Osteocyte (in vitro differentiated cells): ENCODE data around the gene SNX24. TPM values are rescaled to one million over a fixed set of nuclear protein-coding genes. Genes with fewer than 3 reads are reported as not detected.

Experiments
- DNase-seq: peaks from one replicate; pipeline ENCODE4 v3.0.0; 2021; ENCODE audit warnings: mixed read lengths; ENCODE audit not compliant: unreplicated experiment; ENCODE audit errors: extremely low spot score
- H3K27ac Mint-ChIP-seq: one replicate; pipeline ENCODE4 v1.8.0; 2021; ENCODE audit warnings: mild to moderate bottlenecking, mixed read lengths; ENCODE audit not compliant: unreplicated experiment
- H3K27me3 Mint-ChIP-seq: one replicate; pipeline ENCODE4 v1.8.0; 2021; ENCODE audit warnings: mixed read lengths; ENCODE audit not compliant: unreplicated experiment
- H3K36me3 Mint-ChIP-seq: one replicate; pipeline ENCODE4 v1.8.0; 2021; ENCODE audit warnings: mixed read lengths; ENCODE audit not compliant: unreplicated experiment
- H3K4me1 Mint-ChIP-seq: one replicate; pipeline ENCODE4 v1.8.0; 2021; ENCODE audit warnings: mixed read lengths; ENCODE audit not compliant: unreplicated experiment
- H3K4me3 Mint-ChIP-seq: one replicate; pipeline ENCODE4 v1.8.0; 2021; ENCODE audit warnings: mild to moderate bottlenecking, moderate library complexity, mixed read lengths; ENCODE audit not compliant: unreplicated experiment
- H3K9me3 Mint-ChIP-seq: one replicate; pipeline ENCODE4 v1.8.0; 2021; ENCODE audit warnings: mixed read lengths; ENCODE audit not compliant: unreplicated experiment
- CTCF ChIP-seq: fragments of 200-600 bp; sonication (generic); IDR thresholded peaks from 2 replicates; pipeline ENCODE4 v1.5.0; 2021; ENCODE audit warnings: antibody characterized with exemption, mild to moderate bottlenecking, moderate library complexity
- total RNA-seq: library from RNA; stranded (reverse); gene quantifications from 2 replicates; pipeline ENCODE4 v1.2.1, GENCODE V29; 2021

Gene SNX24
- total RNA-seq, 1 donor from 2014 or later = 7.0 TPM

DNA sequence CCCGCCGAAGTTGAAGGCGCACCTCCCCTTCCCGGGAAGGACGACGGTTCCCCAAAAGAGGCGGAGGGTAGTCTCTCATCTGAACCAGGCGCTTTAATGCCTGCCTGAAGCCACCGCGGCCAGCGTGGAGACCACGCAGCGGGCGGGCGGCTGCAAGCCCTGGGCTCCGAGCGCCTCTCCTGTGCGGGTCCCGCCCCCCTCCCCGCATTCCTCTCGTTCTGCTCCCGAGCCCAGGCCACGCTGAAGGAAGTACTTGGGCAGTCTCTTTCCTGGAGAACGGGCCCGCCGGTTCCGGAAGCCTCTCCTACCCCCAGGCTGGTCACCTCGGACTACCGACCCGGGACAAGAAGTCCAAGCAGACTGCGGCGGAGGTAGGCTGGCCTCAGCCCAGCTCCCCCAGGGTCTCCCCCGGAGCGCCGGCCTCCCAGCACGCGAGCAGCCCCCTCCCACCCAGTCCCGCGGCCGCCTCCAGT lies 190.5 kb downstream of the SNX24 start:
- H3K36me3 Mint-ChIP-seq = no peaks in the 10 kb centered on the region

DNA sequence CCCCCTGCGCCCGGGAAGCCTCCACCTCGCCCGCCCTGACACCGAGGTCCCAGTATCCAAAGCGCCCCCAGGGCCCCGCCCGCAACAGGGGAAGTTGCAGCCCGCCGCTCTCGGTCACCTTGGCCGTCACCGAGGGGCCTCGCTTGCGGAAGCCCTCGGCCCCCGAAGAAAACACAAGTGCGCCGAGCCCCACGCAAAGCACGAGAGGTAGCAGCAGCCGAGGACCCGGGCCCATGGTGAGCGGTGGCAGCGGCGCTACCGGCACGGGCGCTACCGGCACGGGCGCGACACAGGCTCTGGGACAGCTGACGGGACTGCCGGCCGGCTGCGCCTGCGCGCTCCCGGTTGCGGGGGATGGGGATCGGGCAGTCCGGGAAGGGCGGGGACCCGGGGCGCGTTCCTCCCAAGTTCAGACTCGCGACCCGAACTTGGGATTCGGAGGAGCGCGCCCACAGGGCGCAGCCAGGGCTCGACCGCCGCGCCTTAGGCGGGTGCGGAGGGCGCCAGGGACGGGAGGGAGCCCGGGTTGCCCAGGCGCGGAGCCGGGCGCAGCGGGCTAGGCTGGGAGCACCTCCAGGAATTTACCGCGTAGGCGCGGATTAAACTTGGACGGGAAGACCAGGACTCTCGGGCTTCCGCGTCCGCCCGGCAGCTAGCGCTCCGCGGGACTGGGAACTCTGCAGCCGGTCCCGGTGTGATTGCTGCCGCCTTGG lies 191.1 kb downstream of the SNX24 start, which contains the start of gene PPIC:
Gene PPIC, minus strand, starts transcription at position 335 of the 713 bp plus-strand sequence. Its CDS starts 100 bp downstream, at position 235.
- Mint-ChIP-seq H3K4me3 (peak within 1 kb of the TSS; percentile 80), H3K36me3 (no peaks in the 10 kb centered on the region), H3K27ac (peak within 1 kb of the TSS; percentile 53), H3K4me1 (peaks cover 13% of the 10 kb centered on the region), H3K27me3 (peaks cover 4% of the 10 kb centered on the region), H3K9me3 (no peaks in the 10 kb centered on the region)
- no peak for TF ChIP-seq CTCF
- DNase-seq = peak; percentile 93

More for the DNA sequence above, 190.5 kb downstream of the SNX24 start:
- TF ChIP-seq CTCF = no peak
- H3K27ac Mint-ChIP-seq = no peak overlapping the region
- H3K4me1 Mint-ChIP-seq = peaks cover 13% of the 10 kb centered on the region
- H3K4me3 Mint-ChIP-seq = peak overlapping the region; percentile 80
- H3K9me3 Mint-ChIP-seq = no peaks in the 10 kb centered on the region
- DNase-seq = no peak
- H3K27me3 Mint-ChIP-seq = peaks cover 4% of the 10 kb centered on the region

DNA sequence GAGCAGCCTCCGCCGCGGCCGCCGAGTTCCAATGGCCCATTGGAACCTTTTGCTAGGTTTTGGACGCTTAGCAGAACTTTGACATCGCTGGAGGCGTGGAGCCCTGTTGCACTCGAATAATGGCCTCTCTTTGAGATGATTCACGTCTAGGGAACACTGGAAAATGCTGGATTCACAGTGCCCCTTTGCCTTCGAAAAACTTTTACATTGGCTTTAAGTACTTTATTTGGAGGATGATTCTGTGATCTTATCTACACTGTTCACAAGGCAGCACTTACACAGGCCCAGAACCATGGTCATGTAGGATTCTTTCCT lies 191.6 kb downstream of the SNX24 start:
- Mint-ChIP-seq H3K27me3 (peaks cover 4% of the 10 kb centered on the region), H3K4me1 (peaks cover 13% of the 10 kb centered on the region), H3K9me3 (no peaks in the 10 kb centered on the region), H3K36me3 (no peaks in the 10 kb centered on the region), H3K4me3 (peak overlapping the region; percentile 80), H3K27ac (peak overlapping the region; percentile 53)
- no peak for TF ChIP-seq CTCF
- no peak for DNase-seq

DNA sequence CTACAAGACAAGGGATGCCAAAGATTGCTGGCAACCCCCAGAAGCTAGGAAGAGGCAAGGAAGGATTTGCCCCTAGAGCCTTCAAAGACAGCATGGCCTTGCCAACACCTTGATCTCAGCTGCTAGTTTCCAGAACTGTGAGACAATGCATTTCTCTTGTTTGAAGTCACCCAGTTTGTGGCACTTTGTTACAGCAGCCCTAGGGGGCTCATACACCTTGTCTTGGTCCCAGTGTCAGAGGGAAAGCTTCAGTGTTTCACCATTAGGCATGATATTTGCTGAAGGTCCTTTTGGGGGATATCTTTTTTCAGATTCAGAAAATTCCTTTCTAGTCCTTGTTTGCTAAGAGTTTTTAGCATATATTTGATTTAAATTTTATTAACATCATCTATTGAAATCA lies 194.3 kb downstream of the SNX24 start:
- TF ChIP-seq CTCF = no peak
- no peaks in the 10 kb centered on the region for H3K36me3 Mint-ChIP-seq
- H3K9me3 Mint-ChIP-seq = no peaks in the 10 kb centered on the region
- peaks cover 18% of the 10 kb centered on the region for H3K27me3 Mint-ChIP-seq
- no peak overlapping the region for H3K4me3 Mint-ChIP-seq
- DNase-seq = no peak
- no peak overlapping the region for H3K27ac Mint-ChIP-seq
- H3K4me1 Mint-ChIP-seq = peaks cover 13% of the 10 kb centered on the region

GRCh38 chr5:123044926-123045617 lies 199.7 kb downstream of the SNX24 start:
- H3K4me3 Mint-ChIP-seq = no peak overlapping the region
- peaks cover 49% of the 10 kb centered on the region for H3K27me3 Mint-ChIP-seq
- H3K9me3 Mint-ChIP-seq = peaks cover under 1% of the 10 kb centered on the region
- no peaks in the 10 kb centered on the region for H3K36me3 Mint-ChIP-seq
- DNase-seq = no peak
- no peak overlapping the region for H3K27ac Mint-ChIP-seq
- H3K4me1 Mint-ChIP-seq = no peaks in the 10 kb centered on the region
- TF ChIP-seq CTCF = no peak
